ENCODE results near the gene ACAD9.

DNA sequence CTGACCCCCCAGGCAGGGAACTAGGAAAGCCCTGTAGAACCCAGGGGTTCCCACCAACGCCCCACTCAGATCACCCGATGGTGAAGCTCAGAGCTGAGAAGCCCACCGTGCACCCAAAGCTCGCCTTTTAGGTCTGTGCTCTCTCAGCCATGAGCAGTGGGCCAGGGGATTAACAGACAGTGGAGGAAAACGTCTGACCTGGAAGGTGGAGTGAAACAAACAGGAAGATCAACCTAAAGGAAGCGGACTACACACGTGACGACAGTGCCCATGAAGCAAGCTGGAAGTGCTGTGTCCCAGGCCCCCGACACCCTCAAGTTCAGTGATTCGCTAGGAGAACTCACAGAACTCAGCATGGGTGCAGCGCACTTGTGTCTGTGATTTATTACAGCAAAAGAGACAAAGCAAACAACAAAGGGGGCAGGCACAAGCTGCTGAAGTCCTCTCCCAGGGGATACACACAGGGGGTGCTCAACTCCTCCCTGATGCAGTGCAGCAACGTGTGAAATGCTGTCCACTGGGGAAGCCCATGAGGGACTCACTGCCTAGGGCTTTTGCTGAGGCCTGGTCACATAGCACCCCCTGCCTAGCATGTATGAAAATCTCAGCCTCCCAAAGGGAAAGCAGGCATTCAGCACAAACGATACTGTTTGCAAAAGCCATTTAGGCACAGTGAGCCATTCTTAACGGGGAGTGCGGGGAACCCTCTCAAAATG lies 71.0 kb downstream of the ACAD9 start:
- no peak for TF ChIP-seq POLR2A (IDR thresholded peaks at IDR 0.05)
- TF ChIP-seq, protein P1, sequence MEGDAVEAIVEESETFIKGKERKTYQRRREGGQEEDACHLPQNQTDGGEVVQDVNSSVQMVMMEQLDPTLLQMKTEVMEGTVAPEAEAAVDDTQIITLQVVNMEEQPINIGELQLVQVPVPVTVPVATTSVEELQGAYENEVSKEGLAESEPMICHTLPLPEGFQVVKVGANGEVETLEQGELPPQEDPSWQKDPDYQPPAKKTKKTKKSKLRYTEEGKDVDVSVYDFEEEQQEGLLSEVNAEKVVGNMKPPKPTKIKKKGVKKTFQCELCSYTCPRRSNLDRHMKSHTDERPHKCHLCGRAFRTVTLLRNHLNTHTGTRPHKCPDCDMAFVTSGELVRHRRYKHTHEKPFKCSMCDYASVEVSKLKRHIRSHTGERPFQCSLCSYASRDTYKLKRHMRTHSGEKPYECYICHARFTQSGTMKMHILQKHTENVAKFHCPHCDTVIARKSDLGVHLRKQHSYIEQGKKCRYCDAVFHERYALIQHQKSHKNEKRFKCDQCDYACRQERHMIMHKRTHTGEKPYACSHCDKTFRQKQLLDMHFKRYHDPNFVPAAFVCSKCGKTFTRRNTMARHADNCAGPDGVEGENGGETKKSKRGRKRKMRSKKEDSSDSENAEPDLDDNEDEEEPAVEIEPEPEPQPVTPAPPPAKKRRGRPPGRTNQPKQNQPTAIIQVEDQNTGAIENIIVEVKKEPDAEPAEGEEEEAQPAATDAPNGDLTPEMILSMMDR (IDR thresholded peaks at IDR 0.05) = no peak
